GM18526 (cell line): Measurements from ENCODE around the gene SEMA3E.

Experiments
- POLR2A ChIP-seq: IDR thresholded peaks from 3 replicates; pipeline ENCODE4 v1.6.1; 2011; ENCODE audit not compliant: insufficient read length; ENCODE audit errors: extremely low read depth

Gene SEMA3E

DNA sequence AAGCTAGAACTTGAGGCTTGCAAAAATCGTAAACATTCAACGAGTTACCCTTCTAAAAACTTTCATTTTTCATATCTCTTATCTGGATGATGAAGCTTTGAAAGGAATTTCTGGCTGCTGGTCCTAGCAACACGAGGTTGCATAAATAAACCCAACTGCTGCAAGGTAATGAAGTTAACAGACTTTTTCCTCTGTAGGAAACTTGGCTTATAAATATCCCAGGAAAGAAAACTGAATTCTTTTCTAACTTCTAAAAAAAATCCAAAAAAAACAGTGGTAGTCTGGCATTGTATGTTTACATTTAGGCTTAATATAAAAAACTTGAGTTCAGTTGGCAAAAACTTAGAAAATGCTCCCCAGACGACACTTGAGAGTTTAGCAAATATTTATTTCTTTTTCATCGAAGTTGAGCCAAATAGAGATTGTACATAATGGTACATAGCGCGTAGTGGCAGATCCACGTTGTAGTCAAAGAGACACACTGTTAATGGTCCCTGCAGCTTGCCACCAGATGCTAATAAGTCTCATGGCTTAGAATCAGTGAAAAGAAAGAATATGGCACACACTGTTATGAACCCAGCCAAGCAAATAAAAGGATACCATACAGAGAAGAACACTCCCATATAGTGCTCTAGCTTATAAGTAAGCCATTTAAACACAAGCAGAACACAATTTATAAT, 285.9 kb downstream of the SEMA3E start:
- no peak for TF ChIP-seq POLR2A

GRCh38 chr7:83359108-83359507, 289.8 kb downstream of the SEMA3E start:
- TF ChIP-seq POLR2A: no peak

DNA sequence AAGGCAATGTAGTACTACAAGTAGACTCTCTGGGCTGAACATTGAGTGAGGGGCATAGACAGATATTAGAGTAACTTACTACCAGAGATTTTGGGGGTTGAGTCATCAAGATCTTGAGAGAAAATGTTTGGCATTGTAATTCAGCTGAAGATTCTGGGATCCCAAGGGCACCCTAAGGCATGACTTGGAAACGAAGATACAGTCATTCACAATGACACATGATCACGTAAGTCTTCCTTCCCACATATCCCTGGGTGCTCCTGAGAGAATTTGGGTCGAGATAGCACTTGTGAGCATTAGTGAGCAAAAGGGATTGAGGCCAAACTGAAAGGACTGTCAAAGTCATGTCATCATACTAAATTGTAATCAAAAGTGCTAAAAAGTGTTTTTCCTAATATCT, 293.8 kb downstream of the SEMA3E start:
- TF ChIP-seq POLR2A: no peak

DNA sequence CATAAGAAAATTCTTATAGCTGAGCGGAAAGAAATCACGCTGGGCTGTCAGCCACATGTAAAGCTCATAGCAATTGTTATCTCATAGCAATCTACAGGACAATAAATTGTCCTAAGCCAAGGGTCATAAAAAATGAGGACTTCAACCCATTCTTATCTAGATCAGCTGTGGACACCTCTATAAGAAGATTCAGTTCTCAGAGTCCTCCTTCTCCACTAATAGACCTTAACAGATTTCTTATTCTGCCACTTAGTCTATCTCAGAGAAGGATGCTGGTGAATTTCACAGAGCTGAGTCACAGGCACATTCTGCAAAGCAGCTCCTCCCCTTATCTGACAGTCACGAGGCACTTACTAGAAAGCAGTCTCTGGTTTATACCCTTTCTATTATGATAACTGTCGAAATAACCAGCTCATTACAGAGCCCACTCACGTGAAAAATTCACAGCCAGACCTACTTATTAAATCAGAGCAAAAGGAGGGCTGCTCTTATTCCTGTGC, 300.9 kb downstream of the SEMA3E start:
- TF ChIP-seq POLR2A: no peak

DNA sequence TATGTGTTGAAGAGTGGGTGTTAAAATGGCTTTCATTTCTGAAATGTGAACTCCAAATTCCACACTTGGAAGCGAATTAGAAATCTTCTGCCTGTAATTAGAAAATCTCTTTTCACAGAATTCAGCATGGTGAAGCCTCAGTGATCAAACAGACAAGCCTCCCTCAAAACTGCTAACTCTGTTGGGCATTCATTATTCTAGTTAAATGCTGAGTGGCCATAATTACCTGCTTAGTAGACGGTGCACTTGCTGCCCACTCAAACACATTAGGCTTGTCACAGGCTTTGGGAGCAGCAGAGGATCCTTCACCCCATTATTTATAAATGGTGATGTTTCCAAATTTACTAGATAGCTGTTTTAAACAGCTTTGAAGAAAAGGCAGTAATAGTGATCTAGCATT, 309.0 kb downstream of the SEMA3E start:
- no peak for TF ChIP-seq POLR2A

DNA sequence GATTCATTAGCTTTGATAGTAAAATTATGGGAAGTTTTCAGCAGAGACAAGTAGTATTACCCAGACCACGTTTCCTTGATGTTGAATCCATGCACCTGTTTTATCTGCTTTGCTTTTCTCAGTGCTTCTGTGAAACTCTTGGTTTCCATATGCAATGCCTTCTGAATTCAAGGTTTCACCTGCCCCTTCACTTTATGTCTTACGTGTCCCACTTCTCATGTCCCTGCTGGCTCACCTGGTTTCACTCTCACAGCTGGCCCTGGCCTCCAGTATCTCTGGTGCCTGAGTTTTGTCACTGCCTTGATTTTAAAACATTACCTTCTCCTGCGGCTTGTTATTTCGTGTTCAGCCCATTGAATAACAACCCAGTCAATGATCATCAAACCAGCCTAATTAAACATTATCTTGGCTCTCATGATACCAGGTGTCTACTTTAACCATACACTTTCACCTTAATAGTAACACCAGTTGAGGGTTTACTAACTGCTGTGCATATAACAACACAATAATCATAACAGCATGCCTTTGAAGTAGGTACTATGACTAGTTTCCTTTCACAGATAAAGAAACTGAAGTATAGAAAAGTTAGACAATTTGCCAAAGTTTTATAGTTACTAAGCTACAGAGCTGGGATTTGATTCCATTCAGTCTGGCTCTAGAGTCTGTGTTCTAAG, 310.5 kb downstream of the SEMA3E start:
- no peak for TF ChIP-seq POLR2A

GRCh38 chr7:83337050-83337449, 311.9 kb downstream of the SEMA3E start:
- no peak for TF ChIP-seq POLR2A

DNA sequence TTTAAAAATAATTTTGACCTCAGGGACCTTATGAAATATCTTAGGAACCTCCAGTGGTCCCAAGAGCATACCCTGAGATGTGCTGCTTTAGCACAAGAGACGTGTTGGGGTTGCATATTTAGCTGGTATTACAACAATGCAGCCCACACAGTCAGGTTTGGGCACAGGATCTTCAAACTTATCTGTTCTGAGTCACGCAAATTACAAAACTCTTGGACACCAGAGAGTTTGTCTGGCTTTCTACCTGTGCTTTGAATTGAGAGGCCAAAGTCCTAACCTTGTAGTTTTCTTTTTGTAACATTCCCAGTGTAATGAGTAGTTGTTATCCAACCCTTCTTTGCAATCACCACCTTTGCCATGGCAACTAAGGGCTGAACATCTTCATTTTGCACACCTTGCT, 322.7 kb downstream of the SEMA3E start:
- no peak for TF ChIP-seq POLR2A

DNA sequence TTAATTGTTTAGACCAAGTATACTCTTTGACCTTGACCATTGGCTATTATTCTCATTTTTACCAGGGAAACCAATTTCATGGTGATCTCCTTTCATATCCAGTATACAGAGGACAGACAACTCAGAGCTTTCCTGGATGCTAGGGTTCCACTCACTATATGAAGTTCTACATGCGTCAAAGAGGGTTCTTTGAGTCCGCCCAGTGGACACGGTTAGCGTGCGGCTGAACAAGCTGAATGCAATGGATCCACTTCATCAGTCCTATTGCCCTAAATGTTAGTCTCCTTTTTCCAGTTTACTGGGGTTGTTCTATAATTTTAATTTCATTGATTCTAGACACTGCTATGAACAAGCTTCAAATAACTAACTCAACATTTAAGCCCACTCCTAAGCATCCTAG, 323.9 kb downstream of the SEMA3E start:
- TF ChIP-seq POLR2A: no peak

DNA sequence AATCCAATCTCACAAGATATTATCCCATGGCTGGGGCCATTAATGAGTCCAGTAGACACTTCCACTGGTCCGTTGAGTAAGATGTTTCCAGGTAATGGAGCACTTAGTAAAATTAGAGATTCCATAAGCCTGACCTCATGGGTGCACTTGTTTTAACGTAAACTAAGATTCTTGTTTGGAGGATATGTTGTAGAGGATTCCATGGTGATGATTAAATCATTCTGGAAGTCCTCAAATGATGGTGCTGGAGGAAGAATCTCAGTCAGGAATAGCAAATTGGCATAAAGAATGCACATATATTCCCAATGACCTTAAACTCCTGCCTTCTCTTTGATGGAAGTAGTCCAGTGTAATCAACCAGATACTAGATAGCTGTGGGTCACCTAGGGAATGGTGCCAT, 324.3 kb downstream of the SEMA3E start:
- TF ChIP-seq POLR2A: no peak

DNA sequence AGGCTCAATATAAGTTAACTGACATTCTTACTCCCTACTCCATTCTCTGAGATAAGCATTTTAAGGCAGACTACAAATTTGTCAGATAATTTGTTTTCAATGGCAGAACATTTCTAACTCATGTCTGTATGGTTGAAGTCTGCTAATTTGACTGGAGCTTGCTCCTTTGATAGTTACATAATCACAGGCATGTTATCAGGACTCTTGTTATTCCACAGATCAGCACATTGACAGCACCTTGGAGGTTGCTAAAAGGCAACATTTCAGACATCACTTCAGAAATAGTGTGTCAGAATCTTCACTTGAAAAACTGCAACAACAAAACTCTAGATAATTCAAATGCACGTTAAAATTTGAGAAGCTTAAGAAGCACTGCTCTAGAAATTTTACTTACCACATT, 327.9 kb downstream of the SEMA3E start:
- no peak for TF ChIP-seq POLR2A

DNA sequence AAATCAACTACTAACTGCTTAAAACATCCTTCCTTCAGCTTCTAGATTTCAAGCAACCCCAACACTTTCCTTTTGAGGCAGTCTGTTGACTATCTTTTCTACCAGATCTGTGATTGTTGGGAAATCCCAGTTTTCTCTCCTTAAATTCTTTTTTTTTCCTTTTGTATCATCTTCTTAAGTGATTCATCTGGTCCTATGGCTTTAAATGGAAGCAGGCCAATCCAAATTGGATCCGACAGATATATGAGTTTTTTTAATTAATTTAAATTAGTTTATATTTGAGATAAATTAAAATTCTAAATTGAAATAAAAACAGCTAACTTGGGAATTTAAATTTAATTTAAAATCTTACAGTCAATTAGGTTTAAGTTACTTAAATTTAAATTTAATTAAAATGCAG, 335.0 kb downstream of the SEMA3E start:
- no peak for TF ChIP-seq POLR2A
